ENCODE data around the gene FILIP1L. TPM values are rescaled to one million over a fixed set of nuclear protein-coding genes. Genes with fewer than 3 reads are reported as not detected.
A peak's percentile ranks its signal among the peaks of the same experiment; 100 is the strongest.

The FILIP1L gene
- total RNA-seq, 2 donors from 2014 or later = 6.7 to 19.0 TPM

DNA sequence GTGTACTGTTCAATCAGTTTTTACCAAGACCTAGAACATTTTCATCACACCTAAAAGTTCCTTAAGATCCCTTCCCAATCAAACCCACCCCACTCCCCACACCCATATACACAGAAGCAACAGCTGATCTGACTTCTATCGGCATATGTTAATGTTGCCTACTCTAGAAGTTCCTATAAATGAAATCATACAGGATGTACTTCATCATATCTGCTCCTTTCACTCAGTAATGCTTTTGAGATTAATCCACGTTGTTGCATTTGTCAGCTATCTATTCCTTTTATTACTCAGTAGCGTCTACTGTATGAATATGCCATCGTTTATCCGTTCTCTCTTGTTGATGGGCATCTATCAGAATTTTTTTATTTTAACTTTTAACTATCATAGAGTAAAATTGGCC, 14.3 kb upstream of the FILIP1L start:
- intact Hi-C loops (cut with DNase I, micrococcal nuclease) = no loop called here
- ATAC-seq (no peak), DNase-seq (no peak)

DNA sequence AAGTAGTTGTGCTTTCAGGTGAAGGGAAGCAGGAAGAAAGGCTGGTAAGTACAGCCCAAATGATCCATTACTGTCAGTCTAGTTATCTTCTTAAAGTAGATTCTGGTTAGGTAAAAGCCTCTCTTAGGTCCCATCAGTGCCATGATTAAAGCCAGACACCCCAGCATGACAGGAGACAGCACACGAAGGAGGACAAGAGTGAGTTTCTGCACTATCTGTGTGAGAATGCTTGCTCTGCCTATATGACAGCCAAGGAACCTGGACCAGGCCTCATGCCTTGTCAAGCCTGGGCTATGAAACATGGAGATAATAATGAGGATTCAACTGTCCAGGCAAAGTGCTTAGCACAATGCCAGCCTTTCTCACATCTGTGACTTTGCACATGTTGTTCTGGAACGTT, 13.5 kb upstream of the FILIP1L start:
- DNase-seq = no peak
- intact Hi-C loops (cut with DNase I, micrococcal nuclease) = no loop called here
- no peak for ATAC-seq

- DNase-seq (no peak), ATAC-seq (no peak)
- intact Hi-C loops (cut with DNase I, micrococcal nuclease) = no loop called here
These were observed 11.0 kb upstream of the FILIP1L start for GRCh38 chr3:100125161-100125938.

- intact Hi-C loops (cut with DNase I, micrococcal nuclease) = no loop called here
- DNase-seq (no peak), ATAC-seq (no peak)
These were observed 10.0 kb upstream of the FILIP1L start for GRCh38 chr3:100124201-100124761.

DNA sequence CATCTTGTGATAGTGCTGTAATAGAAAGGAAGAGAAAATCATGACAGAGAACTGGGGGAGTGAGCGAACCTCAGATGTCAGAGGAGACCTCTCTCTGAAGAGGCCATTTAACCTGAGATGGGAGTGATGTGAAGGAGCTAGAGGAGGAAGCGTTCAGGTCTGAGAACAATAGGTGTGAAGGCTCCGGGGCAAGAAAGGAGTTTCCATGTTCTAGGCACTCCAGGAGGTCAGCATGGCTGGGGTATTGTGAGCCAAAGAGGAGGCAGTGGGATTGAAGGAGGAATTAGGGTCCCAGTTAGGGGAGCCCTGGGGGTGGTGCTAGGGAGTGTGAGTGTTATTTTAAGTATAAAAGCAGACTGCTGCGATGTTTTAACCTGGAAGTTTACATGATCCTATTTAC, 8.8 kb upstream of the FILIP1L start:
- ATAC-seq = no peak
- no peak for DNase-seq
- intact Hi-C loops (cut with DNase I, micrococcal nuclease) = no loop called here

GRCh38 chr3:100122321-100122720, 8.0 kb upstream of the FILIP1L start:
- ATAC-seq (no peak), DNase-seq (no peak)
- intact Hi-C loops (cut with DNase I, micrococcal nuclease) = no loop called here

DNA sequence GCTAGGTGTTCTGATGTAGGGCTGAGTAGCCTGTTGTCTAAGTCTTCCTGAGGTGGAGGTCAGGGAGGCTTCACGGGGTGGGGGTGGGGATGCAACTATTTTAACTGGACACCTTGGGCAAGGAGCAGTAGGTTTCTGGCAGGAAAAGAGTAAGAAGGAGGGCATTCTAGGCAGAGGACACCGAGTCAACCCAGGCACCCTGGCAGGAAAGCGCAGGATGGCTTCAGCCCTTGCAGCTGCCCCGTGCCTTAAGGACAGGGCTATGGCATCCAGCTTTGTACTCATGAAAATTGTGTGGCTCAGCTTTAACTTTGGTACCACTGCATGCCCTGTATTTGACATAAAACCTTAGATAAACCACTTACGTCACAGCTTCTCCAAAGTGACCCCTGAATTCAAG, 6.4 kb upstream of the FILIP1L start:
- ATAC-seq = no peak
- intact Hi-C loops (cut with DNase I, micrococcal nuclease) = no loop called here
- DNase-seq = no peak

DNA sequence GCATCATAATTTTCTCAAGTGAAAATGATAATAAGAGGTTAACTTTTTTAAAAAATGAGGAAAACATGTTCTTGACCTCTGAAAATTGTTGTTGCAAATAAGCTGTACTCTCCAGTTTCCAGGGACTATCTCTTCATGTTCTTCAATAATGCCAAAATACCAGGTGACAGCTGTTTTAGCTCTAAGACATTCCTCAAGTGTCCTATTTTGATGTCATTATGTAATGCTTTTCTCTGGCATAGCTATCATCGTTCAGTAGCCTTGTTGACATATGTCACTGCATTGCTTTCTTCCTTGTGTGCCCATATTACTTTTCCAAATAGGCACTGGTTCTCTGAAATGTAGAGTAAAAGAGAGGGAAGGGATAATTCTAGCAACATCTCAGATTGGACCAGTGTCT, 5.7 kb upstream of the FILIP1L start:
- intact Hi-C loops (cut with DNase I, micrococcal nuclease) = no loop called here
- DNase-seq (no peak), ATAC-seq (no peak)

DNA sequence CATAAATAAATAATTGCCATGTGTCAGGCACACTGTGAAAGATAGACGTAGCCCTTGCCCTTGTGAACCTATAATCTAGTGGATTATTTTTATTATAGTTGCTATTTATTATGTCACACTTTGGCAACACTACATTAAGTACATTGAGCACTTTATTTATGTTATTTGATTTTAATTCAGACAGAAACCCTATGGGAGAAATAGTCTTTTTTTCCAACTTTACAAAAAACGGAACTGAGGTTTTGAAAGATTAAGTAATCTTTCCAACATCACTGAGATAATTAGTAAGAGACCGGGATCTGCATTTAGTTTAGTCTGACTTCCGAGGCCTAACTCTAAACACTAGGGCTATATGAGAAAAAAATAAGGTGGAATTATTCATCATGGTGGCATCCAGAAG, 2.8 kb upstream of the FILIP1L start:
- DNase-seq = no peak
- intact Hi-C loops (cut with DNase I, micrococcal nuclease) = no loop called here
- no peak for ATAC-seq

GRCh38 chr3:100113723-100114412, 433 bp downstream of the FILIP1L start:
- intact Hi-C loops (cut with DNase I, micrococcal nuclease) = no loop called here
- ATAC-seq = no peak
- DNase-seq = no peak

DNA sequence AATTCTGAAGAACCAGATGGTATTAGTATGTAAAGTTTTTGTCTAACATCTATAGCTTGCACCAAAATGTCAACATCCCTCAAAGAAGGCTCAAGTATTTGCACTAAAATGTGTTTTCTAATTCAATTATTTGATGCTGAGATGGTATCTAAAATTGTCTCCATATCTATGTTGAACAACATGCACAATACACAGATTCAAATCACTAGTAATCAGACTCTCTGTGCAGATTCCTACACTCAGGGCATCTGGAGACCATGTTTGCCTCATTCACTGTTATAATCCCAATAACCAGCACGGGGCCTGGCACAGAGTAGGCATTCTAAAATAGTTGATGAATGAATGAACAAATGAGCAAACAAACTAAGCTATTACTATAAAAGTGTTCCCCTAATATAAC, 2.6 kb downstream of the FILIP1L start:
- DNase-seq = no peak
- intact Hi-C loops (cut with DNase I, micrococcal nuclease) = no loop called here
- no peak for ATAC-seq

DNA sequence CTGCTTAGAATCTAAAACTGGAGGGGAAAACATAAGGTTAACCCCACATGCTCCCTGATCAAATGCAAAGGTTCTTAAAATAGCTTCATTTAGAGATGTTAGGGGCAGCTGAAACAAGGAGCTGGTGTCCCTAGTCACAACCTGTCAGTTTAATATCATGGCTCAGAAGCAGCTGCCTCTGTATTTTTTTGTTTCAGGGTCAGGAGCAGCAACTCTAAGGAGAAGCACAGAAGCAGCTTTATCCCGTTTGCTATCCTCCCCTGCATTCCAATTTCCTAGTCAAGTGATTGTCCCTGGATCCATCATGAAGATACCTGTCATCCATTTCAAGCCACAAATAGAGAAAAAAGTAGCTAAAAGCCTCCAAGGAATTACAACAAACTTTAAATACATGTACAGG, 4.1 kb downstream of the FILIP1L start:
- intact Hi-C loops (cut with DNase I, micrococcal nuclease) = no loop called here
- no peak for ATAC-seq
- DNase-seq = no peak

DNA sequence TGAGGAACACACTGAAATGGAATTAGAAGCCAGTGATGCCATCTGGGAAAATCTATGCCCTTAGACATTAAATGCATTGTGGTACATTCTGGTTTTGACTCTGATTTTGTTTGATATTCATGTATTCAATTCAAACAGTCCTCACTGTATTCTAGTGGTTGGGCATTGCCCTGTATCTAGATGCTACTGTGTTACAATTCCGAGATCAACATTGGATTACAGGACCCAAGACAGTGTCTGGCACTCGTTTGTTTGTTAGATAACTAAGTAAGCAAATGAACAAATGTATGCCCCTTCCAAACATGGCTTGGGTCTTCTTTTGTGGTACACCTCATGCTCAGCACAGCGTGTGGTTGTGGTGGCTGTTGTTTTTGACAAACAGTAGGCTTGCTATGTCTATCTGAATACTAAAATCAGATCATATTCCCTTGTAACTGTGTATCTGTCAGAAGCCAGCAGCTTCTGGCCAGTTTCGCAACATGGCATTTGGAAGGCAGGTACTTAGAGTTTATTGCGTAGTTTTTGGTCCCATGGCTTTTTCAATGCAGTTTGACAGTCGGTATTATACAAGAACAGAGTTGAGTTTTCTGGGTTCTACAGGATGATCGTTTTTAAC, 5.7 kb downstream of the FILIP1L start:
- DNase-seq (no peak), ATAC-seq (no peak)
- intact Hi-C loops (cut with DNase I, micrococcal nuclease) = no loop called here

DNA sequence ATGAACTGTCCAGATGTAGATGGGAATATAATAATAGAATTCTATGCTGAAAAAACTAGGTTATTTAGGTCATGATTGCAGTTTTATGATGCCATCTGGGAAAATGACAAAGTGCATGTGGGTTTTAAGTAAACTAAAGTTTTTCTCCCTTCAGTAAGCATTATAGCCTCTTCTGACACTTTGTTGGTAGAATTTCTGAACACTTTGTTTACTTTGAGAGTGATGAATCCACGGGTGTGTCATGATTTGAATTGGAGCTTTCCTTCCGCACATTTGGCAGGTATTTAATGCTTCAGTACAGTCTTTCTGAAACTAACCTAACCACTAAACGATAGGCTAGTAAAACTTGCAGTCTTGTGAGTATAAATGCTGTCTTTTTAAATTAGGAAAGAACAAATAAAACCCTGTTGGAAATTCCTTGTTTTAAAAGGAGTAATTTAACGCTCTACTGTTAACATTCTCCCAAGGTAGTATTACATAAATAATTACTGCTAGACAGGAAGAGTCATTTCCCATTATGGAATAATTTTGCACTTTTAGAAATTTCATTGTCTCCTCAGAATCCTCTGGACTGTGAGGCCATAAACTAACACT, 7.0 kb downstream of the FILIP1L start:
- DNase-seq = no peak
- intact Hi-C loops (cut with DNase I, micrococcal nuclease) = no loop called here
- ATAC-seq = peak; percentile 75

GRCh38 chr3:100106531-100107141, 7.7 kb downstream of the FILIP1L start:
- DNase-seq (no peak), ATAC-seq (no peak)
- intact Hi-C loops (cut with DNase I, micrococcal nuclease) = no loop called here

DNA sequence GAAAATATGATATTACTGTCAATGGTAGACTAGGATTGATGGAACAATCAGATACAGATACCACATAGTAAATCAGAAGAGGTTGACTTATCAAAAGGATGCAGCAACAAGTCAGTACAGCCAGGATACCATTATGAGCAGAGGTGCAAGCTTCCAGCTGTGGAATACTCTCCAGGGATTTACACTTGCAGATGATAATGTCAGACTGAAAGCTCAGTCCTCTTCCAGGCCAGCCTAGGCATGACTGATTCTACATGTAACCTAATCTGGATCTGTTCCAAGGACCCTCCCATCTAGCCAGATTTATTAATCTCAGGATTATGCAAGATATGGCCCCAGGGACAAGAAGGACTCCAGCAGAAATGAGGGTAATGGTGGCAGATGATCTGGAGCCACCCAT, 8.2 kb downstream of the FILIP1L start:
- intact Hi-C loops (cut with DNase I, micrococcal nuclease) = no loop called here
- DNase-seq = no peak
- no peak for ATAC-seq

DNA sequence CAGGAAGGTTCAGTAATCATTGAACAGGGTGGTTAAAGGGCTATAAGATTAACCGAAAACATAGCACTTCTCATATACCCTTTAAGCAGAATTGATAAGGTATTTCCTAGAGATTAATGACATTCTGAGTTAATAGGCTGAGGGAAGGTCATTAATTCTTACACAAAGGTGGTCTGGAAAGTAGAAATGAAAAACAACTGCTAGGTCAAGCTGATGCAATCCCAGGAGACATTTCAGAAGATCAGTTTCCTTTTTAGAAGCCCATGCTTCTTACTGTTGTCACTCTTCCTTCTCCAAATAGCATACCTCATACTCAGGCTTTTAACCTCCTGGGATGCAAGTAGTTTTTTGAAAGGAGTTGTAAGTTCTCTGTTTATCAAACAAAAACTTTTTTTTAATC, 8.8 kb downstream of the FILIP1L start:
- DNase-seq (no peak), ATAC-seq (no peak)
- intact Hi-C loops (cut with DNase I, micrococcal nuclease) = no loop called here

GRCh38 chr3:100104817-100105413, 9.4 kb downstream of the FILIP1L start:
- DNase-seq = no peak
- intact Hi-C loops (cut with DNase I, micrococcal nuclease) = no loop called here

GRCh38 chr3:100104442-100104798, 9.9 kb downstream of the FILIP1L start:
- ATAC-seq = no peak
- DNase-seq = no peak
- intact Hi-C loops (cut with DNase I, micrococcal nuclease) = no loop called here

More at GRCh38 chr3:100104817-100105413, 9.4 kb downstream of the FILIP1L start:
- no peak for ATAC-seq

Measured in left colon (tissue), 2 donors.